HCT116 (cell line): ENCODE measurements around the gene AGTPBP1. TPM values are rescaled to one million over a fixed set of nuclear protein-coding genes. Genes with fewer than 3 reads are reported as not detected.

Experiments
- ATAC-seq: fragments of 200-7000 bp; cut with Tn5 transposase; 2 replicates; pipeline ENCODE4 v1.9.1; 2020; ENCODE audit warnings: mild to moderate bottlenecking, moderate library complexity
- BruUV-seq: library from RNA; stranded (reverse); fragments of 400-500 nt; replicated peaks from 2 replicates; lab custom pipeline; 2021; lab: Mats Ljungman, UMichigan
- CTCF ChIA-PET: fragments of 300-600 bp; sonication (Branson Sonifier 250); formaldehyde crosslinking; loops from one replicate; lab custom pipeline; 2021; ENCODE audit warnings: antibody characterized with exemption; lab: Charles Lee
- POLR2A ChIA-PET: fragments of 300-600, 350-600 bp; sonication (Branson Sonifier 250); formaldehyde crosslinking; loops from one replicate; lab custom pipeline; 2021; ENCODE audit warnings: antibody characterized with exemption; lab: Charles Lee
- RAD21 ChIA-PET, 2 experiments: fragments of 300-600 bp; sonication (Branson Sonifier 250); formaldehyde crosslinking; loops; one replicate each; lab custom pipeline; 2023; ENCODE audit warnings: low total read pairs in 2 of 2; ENCODE audit not compliant: uncharacterized antibody in 2 of 2, unreplicated experiment in 2 of 2, low non-redundant PET in 1 of 2; lab: Charles Lee
- DNase-seq: peaks from one replicate; pipeline ENCODE4 v3.0.0-alpha.2; 2010; ENCODE audit warnings: low read depth, low spot score
- H2AFZ ChIP-seq: fragments of 200-600 bp; shearing (Covaris generic), sonication (generic); 2 replicates; pipeline ENCODE4 v1.6.1; 2017; ENCODE audit warnings: low read depth, mixed run types, mixed read lengths, antibody characterized with exemption, low read length; ENCODE audit not compliant: poor library complexity, severe bottlenecking
- H3K27ac ChIP-seq: 2 replicates; pipeline ENCODE4 v1.5.1; 2012; ENCODE audit warnings: low read depth, low read length
- H3K27me3 ChIP-seq: fragments of 200-600 bp; sonication (generic); 2 replicates; pipeline ENCODE4 v1.6.1; 2016; ENCODE audit warnings: mixed run types, low read length, mixed read lengths; ENCODE audit not compliant: insufficient read depth
- H3K36me3 ChIP-seq, 2 experiments: fragments of 200-500 bp in 1 of 2; fragments of 200-600 bp in 1 of 2; sonication (Bioruptor generic) in 1 of 2; sonication (generic) in 1 of 2; 2 replicates each; pipeline versions ENCODE4 v1.5.1 to v1.6.1; 2014 to 2016; ENCODE audit warnings: low read length in 2 of 2, inconsistent platforms in 1 of 2, mixed read lengths in 1 of 2, mixed run types in 1 of 2; ENCODE audit not compliant: insufficient read depth in 2 of 2, control insufficient read depth in 1 of 2
- H3K4me1 ChIP-seq, 2 experiments: fragments of 200-600 bp in 1 of 2; sonication (generic) in 1 of 2; 2 replicates each; pipeline versions ENCODE4 v1.5.1 to v1.6.1; 2012 to 2017; ENCODE audit warnings: low read length in 2 of 2, inconsistent platforms in 1 of 2, mild to moderate bottlenecking in 1 of 2, mixed read lengths in 1 of 2, mixed run types in 1 of 2, moderate library complexity in 1 of 2; ENCODE audit not compliant: insufficient read depth in 2 of 2, control insufficient read depth in 1 of 2
- H3K4me2 ChIP-seq: fragments of 200-600 bp; sonication (generic); 2 replicates; pipeline ENCODE4 v1.6.1; 2017; ENCODE audit warnings: mixed run types, low read length, mixed read lengths
- H3K4me3 ChIP-seq, 2 experiments: fragments of 200-600 bp in 1 of 2; sonication (generic) in 1 of 2; replicated peaks in 1 of 2; 2 replicates each; pipeline ENCODE4 v1.5.1; 2011 to 2016; ENCODE audit warnings: low read length in 2 of 2, control low read depth in 1 of 2, low read depth in 1 of 2, mild to moderate bottlenecking in 1 of 2, mixed read lengths in 1 of 2, mixed run types in 1 of 2
- H3K79me2 ChIP-seq: fragments of 200-600 bp; sonication (generic); 2 replicates; pipeline ENCODE4 v1.6.1; 2017; ENCODE audit warnings: mild to moderate bottlenecking, mixed run types, low read length, moderate library complexity, mixed read lengths; ENCODE audit not compliant: insufficient read depth
- H3K9ac ChIP-seq: fragments of 200-600 bp; sonication (generic); 2 replicates; pipeline ENCODE4 v1.6.1; 2016; ENCODE audit warnings: low read length, mixed read lengths
- H3K9me2 ChIP-seq: fragments of 200-600 bp; sonication (generic), shearing (Covaris generic); 2 replicates; pipeline ENCODE4 v1.6.1; 2017; ENCODE audit warnings: mixed run types, mild to moderate bottlenecking, moderate library complexity; ENCODE audit not compliant: insufficient read depth
- H3K9me3 ChIP-seq, 2 experiments: fragments of 200-500 bp in 1 of 2; fragments of 200-600 bp in 1 of 2; sonication (Bioruptor generic) in 1 of 2; sonication (generic) in 1 of 2; 2 replicates each; pipeline ENCODE4 v1.6.1; 2014 to 2017; ENCODE audit warnings: low read length in 2 of 2, mixed read lengths in 2 of 2, inconsistent platforms in 1 of 2, low read depth in 1 of 2, mild to moderate bottlenecking in 1 of 2, mixed run types in 1 of 2, moderate library complexity in 1 of 2; ENCODE audit not compliant: control insufficient read depth in 1 of 2, insufficient read depth in 1 of 2
- H4K20me1 ChIP-seq: fragments of 200-600 bp; sonication (generic), shearing (Covaris generic); 2 replicates; pipeline ENCODE4 v1.6.1; 2017; ENCODE audit warnings: mixed run types, mild to moderate bottlenecking, moderate library complexity; ENCODE audit not compliant: insufficient read depth
- ELF1 ChIP-seq: IDR thresholded peaks from 2 replicates; pipeline ENCODE4 v1.6.1; 2012; ENCODE audit warnings: low read depth, borderline replicate concordance
- EZH2 ChIP-seq: fragments of 200-600 bp; sonication (generic); IDR thresholded peaks from 2 replicates; pipeline ENCODE4 v1.6.1; 2017; ENCODE audit warnings: antibody characterized with exemption, mixed run types
- YY1 ChIP-seq: IDR thresholded peaks from 2 replicates; pipeline ENCODE4 v1.6.1; 2011; ENCODE audit warnings: low read length, low read depth, moderate library complexity, mild to moderate bottlenecking; ENCODE audit not compliant: insufficient replicate concordance; ENCODE audit errors: extremely low read depth
- ZFX ChIP-seq: fragments of 450-650 bp; IDR thresholded peaks from 2 replicates; pipeline ENCODE4 v1.6.1; 2017
- intact Hi-C: fragments of 100-400 bp; cut with micrococcal nuclease; formaldehyde crosslinking; loops from 2 replicates; pipeline ENCODE4 v1.10.0; 2022
- total RNA-seq: library from RNA; stranded (reverse); gene quantifications from one replicate; pipeline ENCODE4 v1.2.1, GENCODE V29; 2021; ENCODE audit not compliant: unreplicated experiment
- TF ChIP-seq, protein P1 (sequence below): IDR thresholded peaks from 2 replicates; pipeline ENCODE4 v1.6.1; 2011; ENCODE audit warnings: mild to moderate bottlenecking, low read length, moderate library complexity; ENCODE audit not compliant: insufficient replicate concordance; ENCODE audit errors: extremely low read depth
- TF ChIP-seq, protein P2 (sequence below): IDR thresholded peaks from 2 replicates; pipeline ENCODE4 v1.6.1; 2012; ENCODE audit warnings: low read depth

AGTPBP1 gene
- total RNA-seq, 1 experiment from 2014 or later: 17.4 TPM

GRCh38 chr9:85527331-85528020 is 214.3 kb downstream of the AGTPBP1 start:
- no peaks in the 10 kb centered on the region for H3K79me2 ChIP-seq
- ATAC-seq (no peak), DNase-seq (no peak)
- no peak overlapping the region for H3K27ac ChIP-seq
- H3K27me3 ChIP-seq: 0 out of 2 replicates have a peak, but pooled peaks cover 2% of the 10 kb centered on the region
- ChIA-PET POLR2A (no interaction called here), RAD21 (no interaction called here), CTCF (no interaction called here)
- no peaks in the 10 kb centered on the region for H3K9me2 ChIP-seq
- no peaks in the 10 kb centered on the region for H3K4me1 ChIP-seq
- no peak for TF ChIP-seq ELF1
- TF ChIP-seq EZH2: no peak
- TF ChIP-seq, protein P1, sequence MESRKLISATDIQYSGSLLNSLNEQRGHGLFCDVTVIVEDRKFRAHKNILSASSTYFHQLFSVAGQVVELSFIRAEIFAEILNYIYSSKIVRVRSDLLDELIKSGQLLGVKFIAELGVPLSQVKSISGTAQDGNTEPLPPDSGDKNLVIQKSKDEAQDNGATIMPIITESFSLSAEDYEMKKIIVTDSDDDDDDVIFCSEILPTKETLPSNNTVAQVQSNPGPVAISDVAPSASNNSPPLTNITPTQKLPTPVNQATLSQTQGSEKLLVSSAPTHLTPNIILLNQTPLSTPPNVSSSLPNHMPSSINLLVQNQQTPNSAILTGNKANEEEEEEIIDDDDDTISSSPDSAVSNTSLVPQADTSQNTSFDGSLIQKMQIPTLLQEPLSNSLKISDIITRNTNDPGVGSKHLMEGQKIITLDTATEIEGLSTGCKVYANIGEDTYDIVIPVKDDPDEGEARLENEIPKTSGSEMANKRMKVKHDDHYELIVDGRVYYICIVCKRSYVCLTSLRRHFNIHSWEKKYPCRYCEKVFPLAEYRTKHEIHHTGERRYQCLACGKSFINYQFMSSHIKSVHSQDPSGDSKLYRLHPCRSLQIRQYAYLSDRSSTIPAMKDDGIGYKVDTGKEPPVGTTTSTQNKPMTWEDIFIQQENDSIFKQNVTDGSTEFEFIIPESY: no peak
- TF ChIP-seq, protein P2, sequence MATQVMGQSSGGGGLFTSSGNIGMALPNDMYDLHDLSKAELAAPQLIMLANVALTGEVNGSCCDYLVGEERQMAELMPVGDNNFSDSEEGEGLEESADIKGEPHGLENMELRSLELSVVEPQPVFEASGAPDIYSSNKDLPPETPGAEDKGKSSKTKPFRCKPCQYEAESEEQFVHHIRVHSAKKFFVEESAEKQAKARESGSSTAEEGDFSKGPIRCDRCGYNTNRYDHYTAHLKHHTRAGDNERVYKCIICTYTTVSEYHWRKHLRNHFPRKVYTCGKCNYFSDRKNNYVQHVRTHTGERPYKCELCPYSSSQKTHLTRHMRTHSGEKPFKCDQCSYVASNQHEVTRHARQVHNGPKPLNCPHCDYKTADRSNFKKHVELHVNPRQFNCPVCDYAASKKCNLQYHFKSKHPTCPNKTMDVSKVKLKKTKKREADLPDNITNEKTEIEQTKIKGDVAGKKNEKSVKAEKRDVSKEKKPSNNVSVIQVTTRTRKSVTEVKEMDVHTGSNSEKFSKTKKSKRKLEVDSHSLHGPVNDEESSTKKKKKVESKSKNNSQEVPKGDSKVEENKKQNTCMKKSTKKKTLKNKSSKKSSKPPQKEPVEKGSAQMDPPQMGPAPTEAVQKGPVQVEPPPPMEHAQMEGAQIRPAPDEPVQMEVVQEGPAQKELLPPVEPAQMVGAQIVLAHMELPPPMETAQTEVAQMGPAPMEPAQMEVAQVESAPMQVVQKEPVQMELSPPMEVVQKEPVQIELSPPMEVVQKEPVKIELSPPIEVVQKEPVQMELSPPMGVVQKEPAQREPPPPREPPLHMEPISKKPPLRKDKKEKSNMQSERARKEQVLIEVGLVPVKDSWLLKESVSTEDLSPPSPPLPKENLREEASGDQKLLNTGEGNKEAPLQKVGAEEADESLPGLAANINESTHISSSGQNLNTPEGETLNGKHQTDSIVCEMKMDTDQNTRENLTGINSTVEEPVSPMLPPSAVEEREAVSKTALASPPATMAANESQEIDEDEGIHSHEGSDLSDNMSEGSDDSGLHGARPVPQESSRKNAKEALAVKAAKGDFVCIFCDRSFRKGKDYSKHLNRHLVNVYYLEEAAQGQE: no peak
- no peak for TF ChIP-seq YY1
- TF ChIP-seq ZFX: no peak
- no peak overlapping the region for H2AFZ ChIP-seq
- BruUV-seq: no TSS peak
- H3K9me3 ChIP-seq: no peaks in the 10 kb centered on the region
- intact Hi-C loops: no loop called here
- H3K9ac ChIP-seq: no peak overlapping the region
- no peaks in the 10 kb centered on the region for H4K20me1 ChIP-seq
- H3K4me2 ChIP-seq: no peak overlapping the region
- H3K4me3 ChIP-seq: no peak overlapping the region
- no peaks in the 10 kb centered on the region; a peak in 1 of 4 replicates for H3K36me3 ChIP-seq
